ENCODE data around the gene ATP10D. TPM values are rescaled to one million over a fixed set of nuclear protein-coding genes. Genes with fewer than 3 reads are reported as not detected.
"Not testable (repeated sequence)": the region's sequence is repeated elsewhere in the genome, so short reads cannot be mapped to it uniquely, and the experiment has no call there.

The ATP10D gene
- total RNA-seq, 4 donors from 2014 or later, result 28.6 to 41.0 (median 34.6) TPM

DNA sequence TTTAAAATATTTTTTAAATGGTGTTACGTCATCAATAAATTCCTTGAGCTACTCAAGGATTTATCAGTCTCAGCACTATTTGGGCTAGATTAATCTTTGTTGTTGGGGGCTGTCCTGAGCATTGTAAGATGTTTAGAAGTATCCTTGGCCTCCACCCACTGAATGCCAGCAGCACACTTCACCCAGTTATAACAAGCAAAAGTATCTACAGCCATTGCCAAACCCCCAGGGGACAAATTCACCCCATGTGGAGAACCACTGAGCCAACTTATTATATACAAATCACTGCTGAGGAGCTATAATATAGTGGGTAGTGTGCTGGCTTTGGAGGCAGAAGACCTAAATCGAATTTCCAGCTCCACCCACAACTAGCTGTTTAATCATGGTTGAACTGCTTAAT is 58.3 kb downstream of the ATP10D start:
- TF ChIP-seq, protein P1, sequence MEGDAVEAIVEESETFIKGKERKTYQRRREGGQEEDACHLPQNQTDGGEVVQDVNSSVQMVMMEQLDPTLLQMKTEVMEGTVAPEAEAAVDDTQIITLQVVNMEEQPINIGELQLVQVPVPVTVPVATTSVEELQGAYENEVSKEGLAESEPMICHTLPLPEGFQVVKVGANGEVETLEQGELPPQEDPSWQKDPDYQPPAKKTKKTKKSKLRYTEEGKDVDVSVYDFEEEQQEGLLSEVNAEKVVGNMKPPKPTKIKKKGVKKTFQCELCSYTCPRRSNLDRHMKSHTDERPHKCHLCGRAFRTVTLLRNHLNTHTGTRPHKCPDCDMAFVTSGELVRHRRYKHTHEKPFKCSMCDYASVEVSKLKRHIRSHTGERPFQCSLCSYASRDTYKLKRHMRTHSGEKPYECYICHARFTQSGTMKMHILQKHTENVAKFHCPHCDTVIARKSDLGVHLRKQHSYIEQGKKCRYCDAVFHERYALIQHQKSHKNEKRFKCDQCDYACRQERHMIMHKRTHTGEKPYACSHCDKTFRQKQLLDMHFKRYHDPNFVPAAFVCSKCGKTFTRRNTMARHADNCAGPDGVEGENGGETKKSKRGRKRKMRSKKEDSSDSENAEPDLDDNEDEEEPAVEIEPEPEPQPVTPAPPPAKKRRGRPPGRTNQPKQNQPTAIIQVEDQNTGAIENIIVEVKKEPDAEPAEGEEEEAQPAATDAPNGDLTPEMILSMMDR (IDR thresholded peaks at IDR 0.05), result no peak
- no peak for TF ChIP-seq POLR2AphosphoS5 (IDR thresholded peaks at IDR 0.05)
- no peak for TF ChIP-seq EP300 (IDR thresholded peaks at IDR 0.05)
- no peak for TF ChIP-seq POLR2A (IDR thresholded peaks at IDR 0.05)
- no peak for DNase-seq (ENCODE audit: low spot score in 2 of 2)
- no peak overlapping the region for H3K4me3 ChIP-seq
- no peaks in the 10 kb centered on the region for H3K4me1 ChIP-seq
- H3K36me3 ChIP-seq, result peaks cover 40% of the 10 kb centered on the region
- no peak overlapping the region for H3K27ac ChIP-seq
- H3K9me3 ChIP-seq, result no peaks in the 10 kb centered on the region
- 29% methylated on average over 2 of the region's 2 CpGs for WGBS
- H3K27me3 ChIP-seq, result no peaks in the 10 kb centered on the region

DNA sequence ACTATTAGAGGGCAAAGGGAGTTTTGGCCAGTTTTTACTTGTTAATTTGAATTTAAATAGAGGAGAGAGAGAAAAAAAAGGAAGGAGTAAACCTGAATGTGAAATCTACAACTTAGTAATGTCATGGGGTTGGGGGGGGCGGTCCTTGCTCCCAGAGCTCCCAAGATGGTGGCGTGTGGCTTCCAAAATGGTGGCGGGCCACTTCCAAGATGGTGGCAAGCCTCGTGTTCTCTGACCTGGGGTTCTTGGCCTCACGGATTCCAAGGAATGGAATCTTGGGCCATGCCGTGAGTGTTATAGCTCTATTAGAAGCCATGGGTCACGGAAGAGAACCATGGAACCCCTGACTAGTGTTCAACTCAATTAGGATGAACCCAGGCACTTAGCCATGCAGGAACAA is 65.3 kb downstream of the ATP10D start:
- WGBS, result 92% methylated on average over 7 of the region's 7 CpGs
- not testable (repeated sequence) for H3K4me1 ChIP-seq; H3K27me3 ChIP-seq; DNase-seq (ENCODE audit: low spot score in 2 of 2); H3K4me3 ChIP-seq; H3K27ac ChIP-seq; H3K9me3 ChIP-seq
- H3K36me3 ChIP-seq, result peaks cover 58% of the 10 kb centered on the region

- TF ChIP-seq POLR2AphosphoS5 (IDR thresholded peaks at IDR 0.05) (no peak), EP300 (IDR thresholded peaks at IDR 0.05) (no peak), POLR2A (IDR thresholded peaks at IDR 0.05) (no peak)
- TF ChIP-seq, protein P1 (IDR thresholded peaks at IDR 0.05), result no peak
- Histone ChIP-seq H3K27me3 (no peaks in the 10 kb centered on the region), H3K4me3 (no peak overlapping the region), H3K27ac (no peak overlapping the region), H3K36me3 (peaks cover 56% of the 10 kb centered on the region), H3K9me3 (no peaks in the 10 kb centered on the region), H3K4me1 (no peaks in the 10 kb centered on the region)
- WGBS, result 93% methylated on average over 7 of the region's 7 CpGs
- no peak for DNase-seq (ENCODE audit: low spot score in 2 of 2)
These were observed 65.9 kb downstream of the ATP10D start for GRCh38 chr4:47550899-47551548.

DNA sequence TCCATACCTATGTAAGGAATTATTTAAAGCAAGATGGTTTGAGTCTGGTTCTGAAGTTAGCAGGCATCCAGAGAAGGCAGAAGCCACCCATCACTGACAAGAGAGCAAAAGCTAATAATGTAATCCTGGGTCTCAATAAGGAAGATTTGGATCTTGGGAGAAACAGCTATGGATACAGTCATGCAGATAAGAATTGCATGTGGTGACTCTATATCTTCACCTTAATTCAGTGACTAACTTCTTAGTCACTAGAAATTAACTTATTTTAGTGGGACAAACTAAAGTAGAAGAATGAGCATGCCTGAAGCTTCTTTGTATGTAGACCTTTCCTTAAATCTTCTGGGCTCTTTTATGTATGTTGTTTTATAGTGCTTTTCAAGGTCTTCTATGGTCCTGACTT is 66.6 kb downstream of the ATP10D start:
- Histone ChIP-seq H3K27ac (no peak overlapping the region), H3K4me1 (no peaks in the 10 kb centered on the region), H3K27me3 (no peaks in the 10 kb centered on the region), H3K9me3 (no peaks in the 10 kb centered on the region), H3K4me3 (no peak overlapping the region), H3K36me3 (peaks cover 49% of the 10 kb centered on the region)
- no peak for TF ChIP-seq POLR2AphosphoS5 (IDR thresholded peaks at IDR 0.05)
- TF ChIP-seq, protein P1 (IDR thresholded peaks at IDR 0.05), result no peak
- TF ChIP-seq EP300 (IDR thresholded peaks at IDR 0.05), result no peak
- no peak for TF ChIP-seq POLR2A (IDR thresholded peaks at IDR 0.05)
- DNase-seq (ENCODE audit: low spot score in 2 of 2), result no peak

DNA sequence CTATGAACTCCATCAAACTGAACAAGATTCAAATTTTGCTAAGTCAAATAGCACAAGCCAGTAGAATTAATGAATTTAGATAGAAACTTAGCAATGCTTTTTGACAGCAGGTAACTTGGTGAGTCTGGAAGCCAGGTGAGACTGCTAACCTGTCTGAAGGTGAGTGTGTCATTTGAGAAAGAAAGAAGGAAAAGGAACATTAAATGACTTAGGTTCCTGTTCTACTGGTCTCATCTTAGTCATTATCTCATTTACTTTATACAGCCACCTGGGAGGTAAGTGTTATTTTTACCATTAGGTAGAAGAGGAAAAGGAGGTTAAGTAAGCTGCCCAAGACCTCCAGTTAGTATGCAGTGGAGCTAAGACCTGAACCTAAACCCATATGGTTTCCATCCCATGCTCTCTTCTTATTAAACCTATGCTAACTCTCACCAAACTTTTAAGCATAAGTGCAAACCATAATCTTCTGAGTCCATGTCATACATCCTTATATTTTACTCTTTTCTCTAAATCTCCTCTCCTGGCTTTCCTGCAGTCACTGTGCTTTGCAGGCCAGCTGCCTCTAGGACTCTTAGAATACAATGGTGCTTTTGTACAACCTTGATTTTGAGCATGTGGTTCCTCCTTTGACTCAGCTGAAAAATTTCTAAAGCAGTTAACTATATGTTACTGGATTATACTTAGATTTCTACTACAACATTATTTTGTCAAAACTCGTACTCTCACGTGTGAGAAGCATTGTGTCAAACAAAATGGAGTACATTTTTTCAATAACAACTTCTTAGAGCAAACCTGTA is 68.5 kb downstream of the ATP10D start:
- Histone ChIP-seq H3K4me1 (no peaks in the 10 kb centered on the region), H3K27me3 (no peaks in the 10 kb centered on the region), H3K27ac (no peak overlapping the region), H3K9me3 (no peaks in the 10 kb centered on the region), H3K4me3 (no peak overlapping the region), H3K36me3 (peaks cover 41% of the 10 kb centered on the region)
- TF ChIP-seq EP300 (IDR thresholded peaks at IDR 0.05) (no peak), POLR2A (IDR thresholded peaks at IDR 0.05) (no peak), POLR2AphosphoS5 (IDR thresholded peaks at IDR 0.05) (no peak)
- TF ChIP-seq, protein P1 (IDR thresholded peaks at IDR 0.05), result no peak
- WGBS, result 90% methylated on average over 2 of the region's 2 CpGs
- no peak for DNase-seq (ENCODE audit: low spot score in 2 of 2)

- H3K27me3 ChIP-seq; H3K4me3 ChIP-seq; H3K9me3 ChIP-seq; H3K4me1 ChIP-seq; H3K27ac ChIP-seq; DNase-seq (ENCODE audit: low spot score in 2 of 2): not testable (repeated sequence)
- peaks cover 48% of the 10 kb centered on the region for H3K36me3 ChIP-seq
- WGBS, result 90% methylated on average over 3 of the region's 3 CpGs
These were observed 70.8 kb downstream of the ATP10D start for GRCh38 chr4:47555920-47556319.
